Measurements from ENCODE around the gene KRT6B. TPM values are rescaled to one million over a fixed set of nuclear protein-coding genes. Genes with fewer than 3 reads are reported as not detected.
"Not testable (repeated sequence)": the region's sequence is repeated elsewhere in the genome, so short reads cannot be mapped to it uniquely, and the experiment has no call there.

Gene KRT6B
- total RNA-seq (2022) = not detected in 2 replicates
- Bru-seq, nascent RNA = not detected
- not detected for BruChase-seq, experiment 1, labeled RNA remaining after a 2-hour chase
- BruChase-seq, experiment 2, labeled RNA remaining after a 6-hour chase = not detected
- long read RNA-seq = 0 reads

- no peak within 1 kb of the TSS for H3K27ac Mint-ChIP-seq (ENCODE audit: unreplicated experiment)
- no peaks in the 10 kb centered on the region for H3K9me3 Mint-ChIP-seq (ENCODE audit: unreplicated experiment)
- DNase-seq = no peak
- no peak within 1 kb of the TSS for H3K4me3 Mint-ChIP-seq (ENCODE audit: unreplicated experiment)
- ChIA-PET POLR2A (no interaction called here), CTCF (no interaction called here)
- no peaks in the 10 kb centered on the region for H3K36me3 Mint-ChIP-seq (ENCODE audit: insufficient read depth, unreplicated experiment)
- Histone ChIP-seq H3K9me3 (no peaks in the 10 kb centered on the region), H3K36me3 (ENCODE audit: control insufficient read depth, insufficient read depth, low read length) (no peaks in the 10 kb centered on the region), H3K4me3 (ENCODE audit: low read depth, low read length) (no peak within 1 kb of the TSS), H3K4me1 (no peaks in the 10 kb centered on the region), H3K27me3 (replicated peaks; ENCODE audit: control insufficient read depth, insufficient read depth, low read length) (no peaks in the 10 kb centered on the region)
- no TSS peak for BruUV-seq (replicated peaks)
- intact Hi-C loops (cut with micrococcal nuclease; ENCODE audit: unreplicated experiment) = no loop called here
- TF ChIP-seq CTCF (IDR thresholded peaks at IDR 0.05; ENCODE audit: insufficient read depth in 1 of 2, low read depth in 1 of 2, low read length in 1 of 2, severe bottlenecking in 1 of 2, unreplicated experiment in 1 of 2) = no peak
- peaks cover 4% of the 10 kb centered on the region for H3K27me3 Mint-ChIP-seq (ENCODE audit: insufficient read depth, unreplicated experiment)
- H3K4me1 Mint-ChIP-seq (ENCODE audit: low read depth, unreplicated experiment) = no peaks in the 10 kb centered on the region
Observed at GRCh38 chr12:52452101-52452500, at the start of gene KRT6B. KRT6B (minus strand) TSS chr12:52452146; CDS start chr12:52452078, 68 bp downstream.

GRCh38 chr12:52501490-52501889 is 49.5 kb upstream of the KRT6B start:
- Mint-ChIP-seq H3K4me1 (ENCODE audit: low read depth, unreplicated experiment) (peaks cover 2% of the 10 kb centered on the region), H3K27ac (ENCODE audit: unreplicated experiment) (no peak overlapping the region), H3K4me3 (ENCODE audit: unreplicated experiment) (no peak overlapping the region), H3K27me3 (ENCODE audit: insufficient read depth, unreplicated experiment) (peaks cover 7% of the 10 kb centered on the region), H3K9me3 (ENCODE audit: unreplicated experiment) (peaks cover 6% of the 10 kb centered on the region), H3K36me3 (ENCODE audit: insufficient read depth, unreplicated experiment) (no peaks in the 10 kb centered on the region)
- no peak for DNase-seq
- Histone ChIP-seq H3K4me3 (ENCODE audit: low read depth, low read length) (no peak overlapping the region), H3K4me1 (peaks cover 9% of the 10 kb centered on the region), H3K9me3 (no peaks in the 10 kb centered on the region), H3K36me3 (ENCODE audit: control insufficient read depth, insufficient read depth, low read length) (no peaks in the 10 kb centered on the region), H3K27me3 (replicated peaks; ENCODE audit: control insufficient read depth, insufficient read depth, low read length) (no peaks in the 10 kb centered on the region)
- TF ChIP-seq CTCF (IDR thresholded peaks at IDR 0.05; ENCODE audit: insufficient read depth in 1 of 2, low read depth in 1 of 2, low read length in 1 of 2, severe bottlenecking in 1 of 2, unreplicated experiment in 1 of 2) = no peak
- intact Hi-C loops (cut with micrococcal nuclease; ENCODE audit: unreplicated experiment) = no loop called here
- no TSS peak for BruUV-seq (replicated peaks)
- ChIA-PET POLR2A (no interaction called here), CTCF (no interaction called here)

- CTCF ChIA-PET; H3K36me3 Mint-ChIP-seq (ENCODE audit: insufficient read depth, unreplicated experiment); H3K36me3 ChIP-seq (ENCODE audit: control insufficient read depth, insufficient read depth, low read length); H3K9me3 Mint-ChIP-seq (ENCODE audit: unreplicated experiment); H3K4me1 Mint-ChIP-seq (ENCODE audit: low read depth, unreplicated experiment); H3K9me3 ChIP-seq; H3K4me3 ChIP-seq (ENCODE audit: low read depth, low read length); DNase-seq; H3K27me3 Mint-ChIP-seq (ENCODE audit: insufficient read depth, unreplicated experiment); H3K27ac Mint-ChIP-seq (ENCODE audit: unreplicated experiment); H3K4me3 Mint-ChIP-seq (ENCODE audit: unreplicated experiment); BruUV-seq (replicated peaks); H3K27me3 ChIP-seq (replicated peaks; ENCODE audit: control insufficient read depth, insufficient read depth, low read length); intact Hi-C loops (cut with micrococcal nuclease; ENCODE audit: unreplicated experiment): not testable (repeated sequence)
- peaks cover 13% of the 10 kb centered on the region for H3K4me1 ChIP-seq
- POLR2A ChIA-PET = interaction anchor here (0.5 kb wide), 1 partner anchor 18 kb away, joined by 3 read pairs; no protein-coding TSS in a partner anchor
Observed at GRCh38 chr12:52500574-52500973, 48.6 kb upstream of the KRT6B start.

Measured in Caco-2 (cell line).